ENCODE measurements around the gene ABR.

GRCh38 chr17:1031711-1032110 lies 148.1 kb downstream of the ABR start:
- TF ChIP-seq CTCF (IDR thresholded peaks at IDR 0.05) (no peak), POLR2A (IDR thresholded peaks at IDR 0.05) (no peak)

Measured in adrenal gland (tissue), 5 donors.